GM18520 (cell line): Measurements from ENCODE around the gene RBBP8.
"Not testable (repeated sequence)": the region's sequence is repeated elsewhere in the genome, so short reads cannot be mapped to it uniquely, and the experiment has no call there.

Source experiments
- ATAC-seq: cut with Tn5 transposase; IDR thresholded peaks from one replicate; pipeline ENCODE4 v1.9.1; 2021; ENCODE audit not compliant: unreplicated experiment

RBBP8 gene

DNA sequence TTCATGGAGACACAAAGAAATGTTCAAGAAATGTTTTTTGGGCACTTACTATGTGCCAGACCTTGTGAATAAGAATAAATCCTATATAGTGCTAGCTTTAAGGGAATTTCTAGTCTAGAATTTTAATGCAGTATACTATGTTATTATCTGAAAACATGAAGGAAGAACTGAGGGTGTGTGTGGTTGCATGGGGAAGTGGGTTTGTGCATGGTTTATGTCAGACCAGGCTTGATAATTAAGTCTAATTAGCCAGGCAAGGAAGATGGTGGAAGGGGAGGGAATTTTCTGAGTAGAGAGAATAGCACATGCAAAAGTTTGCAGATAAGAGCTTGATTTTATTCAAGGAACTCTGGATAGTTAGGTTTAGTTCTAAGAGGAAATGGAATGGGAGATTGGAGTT, 6.5 kb downstream of the RBBP8 start:
- ATAC-seq, result no peak

DNA sequence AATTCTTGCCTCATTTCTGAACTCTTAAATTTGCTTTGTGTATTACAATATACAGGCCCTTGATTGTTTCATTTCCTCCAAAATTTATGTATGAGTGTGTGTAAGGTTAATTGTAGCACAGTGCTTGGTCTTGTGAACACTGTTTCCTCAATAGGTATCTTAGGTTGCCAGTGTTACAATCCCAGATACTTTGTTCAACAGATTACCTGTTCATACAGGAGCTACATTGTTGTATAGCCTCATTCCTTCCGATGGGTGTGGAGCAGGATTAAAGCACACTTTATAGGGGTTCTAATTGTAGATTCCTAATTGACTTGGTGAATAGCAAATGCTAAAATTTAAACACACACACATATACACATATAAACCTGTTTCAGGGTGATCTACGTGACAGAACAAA, 10.7 kb downstream of the RBBP8 start:
- ATAC-seq, result no peak

DNA sequence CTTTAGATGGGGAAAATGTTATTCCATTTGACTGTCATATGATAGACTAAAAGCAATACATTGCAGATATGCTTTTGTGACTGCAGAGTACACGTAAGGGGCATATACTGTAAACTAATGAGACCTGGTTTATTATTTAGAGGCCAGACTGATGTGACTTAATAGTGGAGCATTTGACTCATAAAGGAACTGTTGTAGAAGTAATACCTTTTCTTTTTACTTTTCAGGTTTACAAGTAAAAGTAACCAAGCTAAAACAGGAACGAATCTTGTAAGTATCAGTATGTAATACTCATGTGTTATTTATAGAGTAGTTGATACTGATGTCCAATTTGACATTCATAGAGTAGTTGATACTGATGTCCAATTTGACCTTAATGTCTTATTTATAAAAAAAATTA, 13.1 kb downstream of the RBBP8 start:
- ATAC-seq, result peak; percentile 39

DNA sequence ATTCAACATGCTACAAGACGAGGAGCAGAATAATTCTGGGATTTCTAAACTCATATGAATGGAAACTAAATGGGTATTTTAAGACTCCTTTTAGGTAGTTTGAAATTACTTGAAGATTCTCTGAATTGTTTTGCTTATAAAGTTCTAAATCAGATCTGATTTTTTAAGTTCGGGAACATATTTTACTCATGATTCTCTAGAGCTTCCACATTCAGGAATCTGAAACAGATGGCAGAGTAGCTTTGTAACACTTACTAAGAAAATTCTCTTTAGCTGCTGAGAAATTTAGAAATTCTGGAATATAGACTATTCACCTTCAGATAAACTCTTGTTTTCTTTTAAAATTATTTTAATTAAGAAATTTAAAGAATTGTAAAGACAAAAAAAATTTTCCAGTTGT, 13.7 kb downstream of the RBBP8 start:
- ATAC-seq, result no peak

DNA sequence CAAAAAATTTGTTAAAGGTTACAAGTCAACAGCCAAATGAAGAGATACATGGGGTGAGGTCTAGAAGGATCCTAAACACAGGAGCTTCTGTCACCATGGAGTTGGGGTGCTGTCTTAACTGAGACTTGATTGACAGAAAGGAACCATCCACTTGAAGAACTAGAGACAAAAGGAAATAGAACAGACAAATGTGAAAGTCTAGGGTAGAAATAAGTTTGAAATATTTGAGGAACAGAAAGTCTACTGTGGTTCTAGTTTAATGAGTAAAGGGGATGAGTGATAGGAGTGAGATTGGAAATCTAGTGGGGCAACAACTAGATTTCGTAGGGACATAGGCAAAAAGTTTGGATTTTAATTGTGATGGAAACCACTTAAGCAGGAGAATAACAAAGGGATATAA, 18.7 kb downstream of the RBBP8 start:
- ATAC-seq, result no peak

DNA sequence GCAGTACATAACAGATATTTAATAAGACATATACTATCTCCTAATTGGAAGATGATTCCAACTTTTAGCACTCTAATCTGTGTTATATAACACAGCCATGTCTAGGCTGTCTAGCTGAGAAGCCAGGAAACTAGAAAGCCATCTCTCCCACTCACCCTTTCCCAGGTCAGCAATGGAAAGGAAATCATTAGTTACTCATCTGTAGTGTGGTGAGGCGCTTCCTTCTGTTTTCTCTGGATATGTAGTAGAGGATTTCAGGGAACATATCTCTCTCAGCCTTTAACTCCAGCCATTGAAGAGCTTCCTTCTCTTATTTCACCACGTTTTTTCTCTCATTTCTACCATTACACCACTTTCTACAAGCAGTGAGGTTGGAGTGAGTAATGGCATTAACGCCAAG, 19.4 kb downstream of the RBBP8 start:
- ATAC-seq, result no peak

DNA sequence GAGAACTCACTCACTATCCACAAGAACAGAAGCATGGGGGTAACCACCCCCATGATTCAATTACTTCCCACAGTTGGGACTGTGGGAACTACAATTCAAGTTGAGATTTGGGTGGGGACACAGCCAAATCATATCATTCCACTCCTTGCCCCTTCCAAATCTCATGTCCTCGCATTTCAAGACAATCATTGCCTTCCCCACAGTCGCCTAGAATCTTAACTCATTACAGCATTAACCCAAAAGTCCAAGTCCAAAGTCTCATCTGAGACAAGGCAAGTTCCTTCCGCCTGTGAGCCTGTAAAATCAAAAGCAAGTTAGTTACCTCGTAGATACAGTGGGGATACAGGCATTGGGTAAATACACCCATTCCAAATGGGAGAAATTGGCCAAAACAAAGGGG, 20.9 kb downstream of the RBBP8 start:
- ATAC-seq, result not testable (repeated sequence)

DNA sequence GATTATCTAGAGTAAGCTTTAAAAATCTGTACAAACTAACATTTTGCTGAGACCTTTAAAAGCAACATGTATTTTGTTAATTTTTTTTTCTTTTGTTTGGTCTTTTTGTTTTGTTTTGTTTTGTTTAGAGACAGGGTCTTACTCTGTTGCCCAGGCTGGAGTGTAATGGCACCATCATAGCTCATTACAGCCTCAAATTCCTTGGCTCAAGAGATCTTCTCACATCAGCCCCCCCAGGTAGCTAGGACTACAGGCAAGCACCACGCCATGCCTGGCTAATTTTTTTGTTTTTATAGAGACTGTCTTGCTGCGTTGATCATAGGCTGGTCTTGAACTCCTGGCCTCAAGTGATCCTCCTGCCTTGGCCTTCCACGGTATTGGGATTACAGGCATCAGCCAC, 23.1 kb downstream of the RBBP8 start:
- ATAC-seq, result no peak

DNA sequence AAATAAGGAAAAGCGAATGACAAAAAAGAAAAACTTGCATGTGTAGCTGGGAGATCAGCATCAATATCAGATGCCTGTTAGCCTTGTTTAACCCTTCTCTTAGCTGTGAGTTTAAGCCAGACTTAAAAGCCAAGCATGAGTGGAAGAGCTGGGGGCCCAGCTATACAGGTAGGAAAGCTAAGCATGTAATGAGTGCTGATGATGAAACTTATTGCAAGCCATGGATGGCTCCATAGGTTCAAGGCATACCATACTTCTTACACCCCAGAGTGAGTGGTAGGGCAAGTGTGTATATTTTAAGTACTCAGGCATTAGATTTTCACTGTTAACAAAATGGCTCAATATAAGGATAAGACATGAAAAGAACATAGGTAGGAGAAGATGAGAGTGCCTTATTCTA, 28.0 kb downstream of the RBBP8 start:
- no peak for ATAC-seq

DNA sequence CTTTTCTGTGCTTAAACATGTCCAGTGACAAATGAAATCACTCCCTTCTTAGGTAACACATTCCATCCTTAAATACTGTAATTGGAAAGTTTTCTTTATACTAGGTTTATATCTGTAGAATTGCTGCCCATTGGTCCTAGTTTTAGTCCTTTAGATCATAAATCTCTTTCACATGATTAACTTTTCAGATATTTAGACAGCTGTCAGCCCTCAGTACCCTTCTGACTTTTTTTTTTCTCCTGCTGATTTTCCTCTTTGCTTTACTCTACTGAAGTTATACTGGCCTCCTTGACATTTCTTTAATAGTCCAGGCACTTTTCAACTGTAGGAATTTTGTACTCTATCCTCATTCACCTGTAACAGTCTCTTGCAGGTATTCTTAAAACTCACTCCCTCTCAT, 28.9 kb downstream of the RBBP8 start:
- ATAC-seq, result no peak

DNA sequence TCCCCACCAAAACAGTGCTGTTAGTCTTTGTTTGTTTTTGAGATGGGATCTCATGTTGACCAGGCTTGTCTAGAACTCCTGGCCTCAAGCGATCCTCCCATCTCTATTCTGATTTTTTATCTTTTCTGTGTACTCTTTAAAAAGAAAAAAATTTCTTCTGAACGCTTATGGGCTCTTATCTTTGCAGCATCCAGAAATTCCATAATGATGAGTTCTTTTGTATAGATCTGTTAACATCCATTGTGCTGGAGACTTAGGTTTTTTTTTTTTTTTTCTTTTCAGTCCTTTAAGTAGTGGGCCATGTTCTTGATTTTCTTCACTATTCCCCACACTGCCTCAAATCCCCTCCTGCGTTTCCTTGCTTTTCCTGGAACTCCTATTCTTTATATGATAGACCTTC, 31.0 kb downstream of the RBBP8 start:
- ATAC-seq, result no peak

DNA sequence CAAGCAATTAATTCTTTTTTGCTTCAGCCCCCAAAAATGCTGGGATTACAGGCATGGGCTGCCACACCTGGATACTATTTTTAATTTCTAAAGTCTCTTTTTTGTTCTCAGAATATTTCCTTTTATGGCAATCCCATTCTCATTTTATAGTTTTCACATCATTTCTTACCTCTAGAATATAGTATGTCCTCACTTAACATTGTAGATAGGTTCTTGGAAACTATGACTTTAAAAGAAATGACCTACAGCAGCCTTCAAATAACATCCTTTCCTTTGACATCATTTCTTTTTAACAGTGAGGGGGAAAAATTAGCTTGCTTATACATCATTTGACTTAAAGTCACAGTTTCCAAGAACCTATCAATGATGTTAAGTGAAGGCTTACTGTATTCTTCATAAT, 31.6 kb downstream of the RBBP8 start:
- ATAC-seq, result no peak

DNA sequence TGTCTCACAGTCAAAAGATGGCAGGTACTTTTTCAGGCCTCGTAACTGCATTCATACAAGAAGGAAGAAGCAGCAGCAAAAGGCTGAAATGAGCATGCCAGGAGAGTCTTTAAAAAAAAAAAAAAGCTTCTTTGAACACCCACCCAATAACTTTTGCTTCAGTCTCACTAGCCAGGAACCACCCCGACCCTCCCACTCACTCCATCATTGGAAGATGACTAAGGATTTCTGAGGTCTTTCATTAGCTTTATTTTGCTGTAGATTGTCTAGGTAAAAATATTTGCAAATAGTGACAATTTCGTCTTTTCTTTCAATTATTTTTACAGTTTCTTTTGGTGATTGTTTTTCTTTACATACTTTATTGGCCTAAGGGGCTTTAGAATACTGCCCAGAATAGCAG, 37.9 kb downstream of the RBBP8 start:
- ATAC-seq, result no peak

DNA sequence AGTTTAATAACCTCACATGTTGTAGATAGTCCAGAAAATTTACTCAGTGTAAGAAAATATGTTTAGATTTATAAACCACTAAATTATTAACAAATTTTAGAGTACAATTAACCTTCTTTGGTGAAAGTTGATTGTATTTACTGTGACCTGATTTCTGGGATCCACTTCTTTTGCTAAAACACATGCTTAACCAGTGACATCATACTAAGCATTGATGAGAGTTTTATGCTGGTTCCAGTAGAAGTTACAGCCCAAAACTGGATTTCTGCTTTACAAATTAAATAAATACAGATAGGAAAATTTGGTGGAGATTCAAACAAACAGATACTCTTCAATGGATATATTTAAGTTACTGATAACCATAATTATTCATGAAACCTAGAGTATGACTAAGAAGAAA, 40.9 kb downstream of the RBBP8 start:
- no peak for ATAC-seq

DNA sequence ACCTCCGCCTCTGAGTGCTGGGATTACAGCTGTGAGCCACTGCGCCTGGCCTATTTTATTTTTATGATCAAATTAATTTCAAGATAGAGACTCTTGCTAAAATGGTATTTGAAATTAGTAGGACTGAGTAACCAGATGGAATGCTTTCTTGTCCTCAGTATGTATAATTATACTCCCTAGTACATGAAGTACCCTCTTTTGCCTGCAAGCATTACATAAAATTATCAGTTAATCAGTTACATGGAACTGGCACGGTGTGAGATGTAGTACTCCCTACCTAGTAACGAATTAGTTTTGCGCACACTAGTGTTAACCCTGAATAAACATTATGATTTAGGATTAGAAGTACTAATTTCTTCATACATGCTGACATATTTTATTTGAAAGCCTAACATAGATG, 41.6 kb downstream of the RBBP8 start:
- no peak for ATAC-seq

DNA sequence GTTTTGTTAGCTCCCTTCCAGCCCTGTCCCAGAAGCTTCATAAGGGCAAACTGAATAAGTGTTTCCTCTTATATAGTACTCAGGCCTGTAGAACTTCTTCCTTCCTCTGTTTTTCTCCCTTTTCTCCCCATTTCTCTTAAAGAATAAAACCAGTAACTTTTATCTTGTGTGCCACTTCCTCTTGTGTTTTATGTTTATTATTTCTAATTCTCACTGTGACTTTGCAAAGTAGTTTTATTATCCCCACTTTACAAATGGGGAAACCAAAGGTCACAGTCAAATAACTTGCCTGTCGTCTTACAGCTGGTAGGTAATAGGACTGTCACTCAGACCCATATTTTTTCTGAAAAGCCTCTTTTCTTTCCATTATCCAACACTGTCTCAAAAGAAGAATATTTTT, 42.4 kb downstream of the RBBP8 start:
- ATAC-seq, result no peak

DNA sequence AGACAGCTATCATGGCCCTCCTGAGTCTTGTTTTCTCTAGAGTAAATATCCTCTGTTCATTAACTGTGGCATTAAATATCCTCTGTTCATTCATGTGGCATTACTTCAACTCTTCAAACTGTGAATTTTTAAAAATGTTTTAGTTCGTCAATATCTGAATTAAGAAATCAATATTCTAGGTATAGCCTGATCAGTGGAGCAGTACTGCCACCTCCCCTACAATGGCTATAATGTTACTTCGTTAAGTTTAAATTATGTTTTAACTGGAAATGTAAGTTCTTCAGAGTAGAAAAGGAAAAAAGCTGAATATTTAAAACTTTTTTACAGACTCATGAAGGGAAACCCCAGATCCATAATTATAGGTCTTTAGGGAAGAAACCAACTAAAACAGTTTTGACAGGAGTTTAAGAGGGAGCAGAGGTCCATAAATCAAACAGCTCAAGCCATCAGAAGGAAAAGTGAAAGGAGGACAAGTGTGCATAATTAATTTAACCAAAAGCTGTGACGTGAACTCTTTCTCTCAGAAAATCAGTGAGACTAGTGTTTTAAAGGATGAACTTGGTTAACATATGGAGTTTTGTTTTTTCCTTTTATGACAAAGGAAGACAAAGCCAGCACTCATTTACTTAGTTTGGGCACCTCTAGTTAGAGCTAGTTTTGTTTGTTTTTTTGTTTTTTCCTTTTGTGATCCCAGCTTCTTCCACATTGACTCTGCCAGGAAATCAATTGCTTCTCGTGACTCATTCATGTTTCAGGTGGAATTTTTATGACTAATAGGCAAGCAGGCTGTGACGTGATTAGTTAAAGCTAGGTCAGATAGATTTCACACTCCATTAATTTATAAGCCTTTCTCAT, 44.9 kb downstream of the RBBP8 start:
- peak; percentile 34 for ATAC-seq

DNA sequence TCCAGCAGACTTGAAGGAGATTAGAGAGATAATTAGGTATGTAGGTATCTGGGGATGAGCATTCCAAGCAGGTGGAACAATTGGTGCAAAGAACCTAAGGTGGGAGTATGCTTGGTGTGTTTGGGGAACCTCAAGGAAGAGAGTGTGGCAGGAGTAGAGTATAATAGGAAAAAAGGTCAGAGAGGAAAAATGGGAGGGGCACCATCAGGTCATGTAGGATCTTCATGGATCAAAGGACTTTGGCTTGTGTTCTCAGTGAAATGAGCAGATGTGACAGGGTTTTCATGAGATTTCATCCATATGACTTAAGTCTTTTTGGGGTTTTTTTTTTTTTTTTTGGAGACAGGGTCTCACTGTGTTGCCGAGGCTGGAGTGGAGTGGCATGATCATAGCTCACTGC, 47.3 kb downstream of the RBBP8 start:
- no peak for ATAC-seq

DNA sequence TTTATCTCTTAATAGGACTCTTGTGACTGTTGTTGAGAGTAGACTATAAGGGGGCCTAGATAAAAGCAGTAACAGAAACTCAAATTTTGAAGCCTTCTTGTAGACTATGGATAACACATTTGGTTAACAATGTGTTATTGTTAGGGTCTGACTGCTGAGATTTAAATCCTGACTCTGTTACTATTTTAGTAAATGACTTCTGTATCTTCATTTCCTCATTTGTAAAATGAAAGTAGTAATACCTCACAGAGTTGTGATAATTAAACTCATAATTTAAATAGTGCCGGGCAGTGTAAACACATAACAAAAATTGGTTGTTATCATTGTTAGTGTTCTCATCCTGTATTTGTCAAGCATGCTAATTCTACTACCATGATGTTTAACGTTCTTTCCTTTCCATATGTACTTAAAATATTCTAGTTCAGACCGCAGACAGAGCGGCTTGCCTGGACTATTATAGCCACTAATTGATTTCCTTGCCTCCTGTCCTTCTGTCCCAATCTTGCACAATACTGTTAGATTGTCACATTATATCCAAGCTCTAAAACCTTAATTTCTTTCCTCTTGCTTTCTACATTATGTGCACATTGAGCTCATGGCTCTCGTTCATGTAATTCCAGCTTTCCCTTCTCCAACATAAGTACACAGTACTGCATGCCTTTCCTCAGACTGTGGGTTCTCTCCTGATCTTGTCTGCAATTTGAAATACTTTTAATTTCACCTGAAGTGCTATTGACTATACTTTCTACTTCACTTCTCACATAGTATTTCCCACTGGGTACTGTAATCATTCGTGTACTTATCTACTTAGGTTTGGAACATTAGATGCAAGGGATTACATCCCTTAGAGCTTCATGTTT, 48.4 kb downstream of the RBBP8 start:
- no peak for ATAC-seq

DNA sequence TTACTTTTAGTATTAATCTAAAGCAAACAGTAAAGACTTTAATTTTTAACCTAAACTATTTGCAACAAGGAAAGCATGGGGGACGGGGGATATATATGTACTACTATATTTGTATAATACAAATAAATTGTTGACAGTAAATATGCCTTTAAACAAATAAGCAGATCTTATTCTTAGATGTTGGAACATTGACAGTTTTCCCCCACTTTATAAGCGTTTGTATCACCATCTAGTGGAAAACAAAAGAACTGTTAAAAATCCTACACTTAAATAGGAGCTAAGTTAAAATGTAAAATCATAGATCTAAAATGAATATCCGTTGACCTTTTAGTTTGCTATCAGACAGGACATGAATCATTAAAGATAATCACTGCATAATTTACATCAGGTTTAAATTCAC, 50.0 kb downstream of the RBBP8 start:
- ATAC-seq, result no peak

DNA sequence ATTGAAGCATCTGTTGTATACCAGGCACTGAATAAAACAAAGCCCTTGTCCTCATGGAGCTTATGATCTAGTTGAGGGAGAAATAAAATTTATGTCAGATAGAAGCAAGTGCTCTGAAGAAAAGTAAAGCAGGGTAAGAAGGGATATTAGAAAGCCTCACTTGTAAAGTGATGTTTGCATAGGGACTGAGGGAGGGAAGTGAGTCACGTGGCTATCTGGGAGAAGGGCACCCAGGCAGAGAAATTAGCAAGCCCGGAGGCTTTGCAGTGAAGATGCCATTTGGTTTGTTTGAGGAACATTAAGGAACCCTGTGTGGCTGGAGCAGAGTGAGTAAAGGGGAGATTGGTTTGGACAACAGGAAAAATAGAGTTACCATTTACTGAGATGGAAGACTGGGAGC, 52.1 kb downstream of the RBBP8 start:
- no peak for ATAC-seq

DNA sequence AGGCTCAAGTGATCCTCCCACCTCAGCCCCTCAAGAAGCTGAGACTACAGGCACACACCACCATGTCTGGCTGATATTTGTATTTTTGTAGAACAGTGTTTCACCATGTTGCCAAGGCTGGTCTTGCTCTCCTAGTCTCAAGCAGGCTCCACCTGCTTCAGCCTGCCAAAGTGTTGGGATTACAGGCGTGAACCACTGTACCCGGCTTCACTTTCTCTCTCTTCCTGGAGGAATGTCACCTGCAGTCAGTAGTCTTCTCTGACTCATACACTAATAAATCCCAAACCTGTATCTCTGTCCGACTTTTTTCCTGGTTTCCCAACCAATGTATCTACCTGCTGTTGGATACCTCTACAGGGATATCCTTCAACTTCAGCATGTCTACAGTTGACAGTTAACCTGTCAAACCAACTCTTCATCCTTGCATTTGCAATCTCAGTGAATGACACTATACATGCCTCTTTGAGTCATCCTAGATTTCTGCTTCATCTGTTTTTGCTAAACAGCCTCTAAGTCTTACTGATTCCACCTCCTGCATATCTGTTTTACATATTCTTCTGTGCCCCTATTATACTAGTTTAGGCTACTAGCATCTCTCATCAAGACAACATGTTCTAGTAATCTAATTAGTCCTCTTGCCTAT, 54.5 kb downstream of the RBBP8 start:
- ATAC-seq, result no peak
